Testis (tissue), 2 donors: Measurements from ENCODE around the gene NRG2.

Source experiments
- POLR2A ChIP-seq: fragments of 450-650 bp; IDR thresholded peaks from one replicate; pipeline ENCODE4 v1.6.1; 2017; ENCODE audit warnings: antibody characterized with exemption, mild to moderate bottlenecking, moderate library complexity
- TF ChIP-seq, protein P1 (sequence below), 3 experiments: fragments of 450-650 bp in 2 of 3; fragments of 200-600 bp in 1 of 3; sonication (generic) in 1 of 3; IDR thresholded peaks; one replicate each; pipeline ENCODE4 v1.5.1; 2016 to 2019; ENCODE audit warnings: antibody characterized with exemption in 3 of 3, mild to moderate bottlenecking in 2 of 3, moderate library complexity in 1 of 3

GRCh38 chr5:139900546-139901250 lies 142.4 kb downstream of the NRG2 start:
- TF ChIP-seq, protein P1, sequence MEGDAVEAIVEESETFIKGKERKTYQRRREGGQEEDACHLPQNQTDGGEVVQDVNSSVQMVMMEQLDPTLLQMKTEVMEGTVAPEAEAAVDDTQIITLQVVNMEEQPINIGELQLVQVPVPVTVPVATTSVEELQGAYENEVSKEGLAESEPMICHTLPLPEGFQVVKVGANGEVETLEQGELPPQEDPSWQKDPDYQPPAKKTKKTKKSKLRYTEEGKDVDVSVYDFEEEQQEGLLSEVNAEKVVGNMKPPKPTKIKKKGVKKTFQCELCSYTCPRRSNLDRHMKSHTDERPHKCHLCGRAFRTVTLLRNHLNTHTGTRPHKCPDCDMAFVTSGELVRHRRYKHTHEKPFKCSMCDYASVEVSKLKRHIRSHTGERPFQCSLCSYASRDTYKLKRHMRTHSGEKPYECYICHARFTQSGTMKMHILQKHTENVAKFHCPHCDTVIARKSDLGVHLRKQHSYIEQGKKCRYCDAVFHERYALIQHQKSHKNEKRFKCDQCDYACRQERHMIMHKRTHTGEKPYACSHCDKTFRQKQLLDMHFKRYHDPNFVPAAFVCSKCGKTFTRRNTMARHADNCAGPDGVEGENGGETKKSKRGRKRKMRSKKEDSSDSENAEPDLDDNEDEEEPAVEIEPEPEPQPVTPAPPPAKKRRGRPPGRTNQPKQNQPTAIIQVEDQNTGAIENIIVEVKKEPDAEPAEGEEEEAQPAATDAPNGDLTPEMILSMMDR (IDR thresholded peaks at IDR 0.05), result no peak
- TF ChIP-seq POLR2A, result no peak
